Endothelial cell (in vitro differentiated cells): ENCODE data around the gene TEAD3. TPM values are rescaled to one million over a fixed set of nuclear protein-coding genes. Genes with fewer than 3 reads are reported as not detected.
"Not testable (repeated sequence)": the region's sequence is repeated elsewhere in the genome, so short reads cannot be mapped to it uniquely, and the experiment has no call there.

Experiments used
- DNase-seq: peaks from one replicate; pipeline ENCODE4 v3.0.0; 2021; ENCODE audit warnings: low spot score
- H3K27ac Mint-ChIP-seq: one replicate; pipeline ENCODE4 v1.8.0; 2021; ENCODE audit warnings: mixed read lengths, inconsistent platforms; ENCODE audit not compliant: unreplicated experiment
- H3K27me3 Mint-ChIP-seq: one replicate; pipeline ENCODE4 v1.8.0; 2021; ENCODE audit warnings: mild to moderate bottlenecking, moderate library complexity, mixed read lengths, inconsistent platforms; ENCODE audit not compliant: unreplicated experiment
- H3K36me3 Mint-ChIP-seq: one replicate; pipeline ENCODE4 v1.8.0; 2021; ENCODE audit warnings: mild to moderate bottlenecking, low read depth, mixed read lengths, inconsistent platforms; ENCODE audit not compliant: unreplicated experiment
- H3K4me1 Mint-ChIP-seq: one replicate; pipeline ENCODE4 v1.8.0; 2021; ENCODE audit warnings: mild to moderate bottlenecking, mixed read lengths, inconsistent platforms; ENCODE audit not compliant: unreplicated experiment
- H3K4me3 Mint-ChIP-seq: one replicate; pipeline ENCODE4 v1.8.0; 2021; ENCODE audit warnings: mild to moderate bottlenecking, mixed read lengths, inconsistent platforms; ENCODE audit not compliant: unreplicated experiment
- H3K9me3 Mint-ChIP-seq: one replicate; pipeline ENCODE4 v1.8.0; 2021; ENCODE audit warnings: mixed read lengths, inconsistent platforms; ENCODE audit not compliant: unreplicated experiment
- CTCF ChIP-seq: fragments of 200-600 bp; sonication (generic); IDR thresholded peaks from one replicate; pipeline ENCODE4 v1.5.0; 2021; ENCODE audit warnings: antibody characterized with exemption; ENCODE audit not compliant: unreplicated experiment
- total RNA-seq: library from RNA; stranded (reverse); fragmentation: NEBNext Ultra II Directional; extraction: Animal tissue kit (Norgen Biotek cat#: 25700); gene quantifications from one replicate; pipeline ENCODE4 v1.2.1, GENCODE V29; 2021; ENCODE audit not compliant: unreplicated experiment

Gene TEAD3
- total RNA-seq, 1 donor from 2014 or later, result 6.3 TPM

- no peaks in the 10 kb centered on the region for H3K36me3 Mint-ChIP-seq
- no peak for DNase-seq
- H3K4me3 Mint-ChIP-seq, result no peak overlapping the region
- H3K9me3 Mint-ChIP-seq, result no peaks in the 10 kb centered on the region
- no peak overlapping the region for H3K27ac Mint-ChIP-seq
- H3K4me1 Mint-ChIP-seq, result peaks cover 2% of the 10 kb centered on the region
- H3K27me3 Mint-ChIP-seq, result peaks cover 2% of the 10 kb centered on the region
- no peak for TF ChIP-seq CTCF
Measured at GRCh38 chr6:35519313-35520015, 22.6 kb upstream of the TEAD3 start.

- no peak for DNase-seq
- H3K4me3 Mint-ChIP-seq, result no peak overlapping the region
- H3K27ac Mint-ChIP-seq, result no peak overlapping the region
- no peak for TF ChIP-seq CTCF
- peaks cover 2% of the 10 kb centered on the region for H3K27me3 Mint-ChIP-seq
- no peaks in the 10 kb centered on the region for H3K36me3 Mint-ChIP-seq
- H3K9me3 Mint-ChIP-seq, result no peaks in the 10 kb centered on the region
- H3K4me1 Mint-ChIP-seq, result peaks cover 2% of the 10 kb centered on the region
Measured at GRCh38 chr6:35518566-35519312, 21.9 kb upstream of the TEAD3 start.

GRCh38 chr6:35517978-35518377 is 21.1 kb upstream of the TEAD3 start:
- DNase-seq, H3K27me3 Mint-ChIP-seq, H3K9me3 Mint-ChIP-seq, H3K27ac Mint-ChIP-seq, H3K4me1 Mint-ChIP-seq, H3K4me3 Mint-ChIP-seq, H3K36me3 Mint-ChIP-seq: not testable (repeated sequence)

- H3K9me3 Mint-ChIP-seq, result no peaks in the 10 kb centered on the region
- no peak for DNase-seq
- no peaks in the 10 kb centered on the region for H3K36me3 Mint-ChIP-seq
- no peak overlapping the region for H3K27ac Mint-ChIP-seq
- no peaks in the 10 kb centered on the region for H3K4me1 Mint-ChIP-seq
- H3K4me3 Mint-ChIP-seq, result no peak overlapping the region
- peaks cover 2% of the 10 kb centered on the region for H3K27me3 Mint-ChIP-seq
- TF ChIP-seq CTCF, result no peak
Measured at GRCh38 chr6:35516712-35517111, 19.8 kb upstream of the TEAD3 start.

- not testable (repeated sequence) for H3K27ac Mint-ChIP-seq, H3K9me3 Mint-ChIP-seq, H3K27me3 Mint-ChIP-seq, H3K4me1 Mint-ChIP-seq, DNase-seq, H3K36me3 Mint-ChIP-seq, H3K4me3 Mint-ChIP-seq
Measured at GRCh38 chr6:35515939-35516338, 19.1 kb upstream of the TEAD3 start.

- no peak for DNase-seq
- Mint-ChIP-seq H3K4me3 (no peak overlapping the region), H3K36me3 (no peaks in the 10 kb centered on the region), H3K27ac (no peak overlapping the region), H3K4me1 (no peaks in the 10 kb centered on the region), H3K27me3 (peaks cover 6% of the 10 kb centered on the region), H3K9me3 (no peaks in the 10 kb centered on the region)
- TF ChIP-seq CTCF, result no peak
Measured at GRCh38 chr6:35514587-35514986, 17.7 kb upstream of the TEAD3 start.
